NCI-H2227 (cell line): ENCODE measurements around the gene CORO2B.

Source experiments
- DNase-seq: peaks from one replicate; lab custom pipeline; 2025; ENCODE audit not compliant: unreplicated experiment; lab: John Stamatoyannopoulos, UW

CORO2B gene

GRCh38 chr15:68553994-68554720 is 24.6 kb upstream of the CORO2B start:
- DNase-seq = peak; percentile 83

DNA sequence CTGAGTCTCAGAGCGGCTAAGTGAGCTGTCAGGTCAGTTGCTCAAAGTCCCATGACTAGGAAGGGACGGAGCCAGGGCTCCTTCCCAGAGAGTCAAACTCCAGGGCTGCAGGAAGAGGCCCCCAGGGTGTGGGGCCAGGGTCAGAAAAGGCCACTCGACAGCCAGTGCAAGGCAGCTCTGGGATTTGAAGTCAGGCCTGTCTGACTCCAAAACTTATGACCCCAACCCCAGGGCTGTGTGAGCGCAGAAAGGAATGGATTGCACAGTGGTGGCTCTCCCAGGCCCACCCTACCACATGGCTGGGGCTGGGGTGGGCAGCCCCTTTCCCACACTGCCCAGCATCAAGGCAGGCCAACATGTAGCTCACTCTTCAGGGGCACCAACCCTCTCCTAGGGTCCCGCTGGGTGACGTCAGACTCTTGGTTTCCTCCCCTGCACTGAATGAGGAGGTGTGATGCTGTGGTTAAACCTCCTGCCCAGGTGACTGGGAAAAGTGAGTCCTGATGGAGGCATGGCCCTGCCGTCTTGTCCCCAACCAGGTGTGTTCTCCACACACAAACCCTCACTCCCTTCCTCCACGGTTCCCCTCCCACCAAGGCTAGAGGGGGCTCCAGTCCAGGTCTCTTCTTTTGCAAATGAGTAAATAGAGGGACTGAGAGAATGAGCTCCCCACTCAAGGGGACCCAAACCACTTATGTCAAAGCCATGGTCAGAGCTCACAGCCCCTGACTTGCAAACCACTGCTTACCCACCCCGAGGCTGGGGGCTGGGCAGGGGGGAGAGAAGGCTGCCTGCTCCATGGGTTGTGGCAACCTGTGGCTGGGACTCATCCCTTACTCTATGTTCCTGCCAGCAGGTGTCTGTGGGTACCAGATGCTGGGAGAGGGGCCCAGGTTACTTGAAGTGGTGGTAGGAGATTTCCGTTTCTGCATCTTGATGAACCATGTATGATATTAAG is 23.8 kb upstream of the CORO2B start:
- no peak for DNase-seq

- DNase-seq = no peak
Measured at GRCh38 chr15:68555679-68556037, 23.1 kb upstream of the CORO2B start.

GRCh38 chr15:68556139-68556990 is 22.4 kb upstream of the CORO2B start:
- DNase-seq = no peak

DNA sequence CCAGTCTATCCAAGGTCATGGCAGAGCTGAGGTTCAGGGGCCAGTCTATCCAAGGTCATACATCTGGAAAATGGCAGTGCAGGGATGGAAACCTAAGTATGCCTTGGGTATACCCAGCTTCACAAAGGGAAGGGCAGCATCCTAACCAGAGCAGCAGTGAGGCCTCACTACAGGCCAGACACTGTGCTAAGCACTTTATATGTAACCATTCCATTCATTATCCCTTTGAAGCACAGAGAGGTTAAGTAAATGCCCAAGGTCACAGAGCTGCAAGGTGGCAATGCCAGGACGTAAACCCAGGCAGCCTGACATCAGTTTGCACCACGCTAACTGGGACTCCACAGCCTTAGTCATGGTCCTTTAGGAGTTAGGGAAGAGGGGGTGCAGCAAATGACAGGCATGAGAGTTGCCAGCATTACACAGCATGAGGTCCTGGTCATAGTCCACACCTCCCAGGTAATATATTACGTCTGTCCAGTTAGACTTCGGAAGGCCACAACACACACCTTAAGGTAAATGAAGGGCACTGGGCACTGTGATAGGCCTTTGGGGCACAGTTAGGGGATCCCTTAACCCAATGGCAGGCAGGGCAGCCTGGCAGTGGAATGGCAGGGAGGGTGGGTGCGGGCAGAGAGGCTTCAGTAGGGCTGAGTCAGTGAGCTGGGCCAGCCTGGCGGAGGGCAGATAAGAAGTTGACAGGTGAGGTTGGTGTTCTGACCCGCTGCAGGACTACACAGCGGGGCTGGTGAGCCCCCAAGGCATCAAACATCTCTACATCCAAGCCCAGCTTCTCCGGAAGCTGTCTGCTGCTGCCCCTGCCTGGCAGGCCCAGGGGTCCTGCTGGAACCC is 21.1 kb upstream of the CORO2B start:
- DNase-seq = no peak

DNA sequence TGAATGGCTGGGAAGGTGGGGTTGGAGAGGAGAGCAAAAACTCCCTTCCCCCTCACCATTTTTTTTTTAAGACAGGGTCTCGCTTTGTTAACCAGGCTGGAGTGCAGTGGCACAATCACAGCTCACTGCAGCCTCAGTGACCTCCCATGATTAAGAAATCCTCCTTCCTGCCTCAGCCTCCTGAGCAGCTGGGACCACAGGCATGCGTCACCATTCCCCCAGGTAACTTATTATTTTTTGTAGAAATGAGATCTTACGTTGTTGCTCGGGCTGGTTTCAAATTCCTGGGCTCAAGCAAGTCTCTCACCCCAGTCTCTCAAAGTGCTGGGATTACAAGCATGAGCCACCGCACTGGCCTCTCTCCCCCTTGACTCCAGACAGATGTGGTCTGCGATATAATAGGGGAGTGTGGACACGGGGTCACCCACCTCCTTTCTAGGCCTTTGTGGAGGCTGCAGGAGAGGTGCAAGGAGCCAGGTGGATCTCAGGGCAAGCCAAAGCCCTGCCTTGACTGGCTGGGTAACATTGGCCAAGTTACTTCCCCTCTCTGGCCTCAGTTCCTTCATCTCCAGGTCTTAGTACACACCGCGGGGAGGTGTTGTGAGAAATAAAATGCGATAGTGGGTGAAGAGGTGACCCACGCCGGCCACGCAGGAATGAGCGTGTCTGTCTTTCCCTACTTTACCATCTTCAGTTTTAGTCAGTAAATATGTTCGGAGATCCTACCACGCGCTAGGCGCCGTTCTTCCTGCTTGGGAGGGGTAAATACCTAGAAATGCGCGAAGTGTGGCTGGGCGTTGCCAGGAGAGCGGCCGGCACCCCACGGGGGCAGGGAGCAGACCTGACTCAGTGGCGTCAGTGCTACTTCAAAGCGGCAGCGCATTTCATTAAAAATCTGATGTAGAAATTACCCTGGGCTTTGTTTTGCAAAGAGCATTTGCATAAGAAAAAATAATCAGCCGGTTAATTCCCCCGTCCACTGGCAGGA is 20.2 kb upstream of the CORO2B start:
- no peak for DNase-seq

GRCh38 chr15:68559345-68560310 is 19.2 kb upstream of the CORO2B start:
- peak; percentile 81 for DNase-seq

GRCh38 chr15:68560501-68561113 is 18.2 kb upstream of the CORO2B start:
- no peak for DNase-seq

- no peak for DNase-seq
Measured at GRCh38 chr15:68561171-68561900, 17.5 kb upstream of the CORO2B start.

DNA sequence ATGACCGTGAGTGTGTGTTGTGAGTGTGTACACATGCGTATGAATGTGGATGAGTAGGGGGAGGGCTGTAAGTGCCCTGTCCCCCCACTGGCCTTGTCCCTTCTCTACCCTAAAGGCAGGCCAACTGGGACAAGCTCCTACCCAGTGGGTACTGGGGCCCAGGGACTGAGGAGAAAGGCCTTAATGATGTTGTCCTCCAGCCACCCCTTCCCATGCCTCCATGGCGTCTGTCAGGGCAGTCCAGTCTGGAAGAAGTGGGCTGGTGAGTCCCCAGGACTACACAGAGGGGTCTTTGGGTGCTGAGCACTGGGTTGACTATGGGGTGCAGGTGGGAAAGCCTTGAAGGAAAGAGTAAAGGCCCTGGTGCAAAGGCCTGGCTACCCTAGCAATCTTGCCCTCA is 16.9 kb upstream of the CORO2B start:
- no peak for DNase-seq

GRCh38 chr15:68564173-68564572 is 14.6 kb upstream of the CORO2B start:
- DNase-seq = no peak

- no peak for DNase-seq
Measured at GRCh38 chr15:68565234-68565633, 13.6 kb upstream of the CORO2B start.

DNA sequence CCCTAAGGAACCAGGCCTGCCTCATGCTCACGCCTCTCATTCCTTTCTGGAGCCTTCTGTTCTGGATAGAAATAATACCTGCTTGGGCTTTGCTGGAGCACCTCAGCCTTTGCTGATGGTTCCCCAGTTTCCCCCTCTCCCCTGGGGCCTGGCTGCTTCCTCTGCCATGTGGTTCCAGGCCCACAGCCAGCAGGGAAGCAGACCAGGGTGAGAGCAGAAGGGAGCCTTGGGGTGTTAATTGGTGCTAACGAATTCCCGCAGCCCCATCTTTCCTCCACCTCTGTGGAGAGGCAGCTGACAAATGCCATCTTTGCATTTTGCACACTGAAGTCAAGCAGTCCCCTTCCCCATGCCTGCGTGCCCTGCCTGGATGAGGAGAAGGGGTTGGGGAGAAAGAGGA is 13.1 kb upstream of the CORO2B start:
- no peak for DNase-seq

DNA sequence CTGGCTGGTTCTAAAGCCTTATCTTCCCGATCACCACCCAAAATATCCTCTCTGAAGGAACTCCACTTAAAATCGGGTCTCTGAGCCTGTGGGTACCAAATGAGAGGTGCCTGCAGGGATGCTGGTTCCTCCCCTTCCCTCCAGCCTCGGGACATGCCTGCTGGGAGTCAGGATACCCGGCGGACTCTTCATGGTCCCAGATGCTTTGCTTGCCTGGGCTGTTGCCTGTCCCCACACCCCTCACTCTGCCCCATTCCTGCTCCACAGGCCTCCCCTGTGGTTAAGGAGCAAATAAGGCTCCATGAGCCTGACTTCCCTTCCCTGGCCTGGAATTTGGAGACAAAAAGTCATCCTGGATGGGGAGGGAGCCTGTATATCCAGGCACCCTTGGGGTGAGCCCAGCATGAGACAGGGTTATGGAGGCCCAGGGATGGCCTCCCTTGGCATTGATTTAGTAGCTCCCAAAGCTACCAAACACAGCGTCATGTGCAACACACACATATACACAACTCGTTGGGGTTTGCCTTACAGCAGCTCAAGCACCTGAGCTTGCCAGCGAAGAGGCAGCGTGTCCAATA is 12.3 kb upstream of the CORO2B start:
- no peak for DNase-seq

GRCh38 chr15:68567345-68567744 is 11.4 kb upstream of the CORO2B start:
- DNase-seq = no peak

- DNase-seq = no peak
Measured at GRCh38 chr15:68570974-68571373, 7.8 kb upstream of the CORO2B start.

GRCh38 chr15:68571582-68571981 is 7.2 kb upstream of the CORO2B start:
- DNase-seq = no peak
